ENCODE measurements around the gene CRTC1.

The CRTC1 gene

DNA sequence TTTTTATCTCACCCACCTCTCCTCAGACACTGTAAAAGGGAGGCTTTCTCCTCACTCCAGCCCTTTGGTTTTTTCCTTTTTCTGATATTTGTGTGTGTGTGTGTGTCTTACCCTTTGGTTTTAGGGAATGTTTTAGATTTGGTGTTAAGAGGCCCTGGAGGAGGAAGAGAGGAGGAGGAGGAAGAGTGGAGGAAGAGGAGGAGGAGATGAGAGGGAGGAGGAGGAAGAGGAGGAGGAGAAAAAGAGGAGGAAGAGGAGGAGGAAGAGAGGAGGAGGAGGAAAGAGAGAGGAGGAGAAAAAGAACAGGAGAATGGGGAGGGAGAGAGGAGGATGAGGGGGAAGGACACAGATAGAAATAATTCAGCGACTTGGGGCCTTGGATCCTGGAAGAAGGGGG, 36.1 kb upstream of the CRTC1 start:
- in situ Hi-C loops (cut with MboI; ENCODE audit: low pct_unique_long_range_greater_than_20kb, low sequenced_read_pairs, unreplicated experiment) = no loop called here
- TF ChIP-seq, protein P1, sequence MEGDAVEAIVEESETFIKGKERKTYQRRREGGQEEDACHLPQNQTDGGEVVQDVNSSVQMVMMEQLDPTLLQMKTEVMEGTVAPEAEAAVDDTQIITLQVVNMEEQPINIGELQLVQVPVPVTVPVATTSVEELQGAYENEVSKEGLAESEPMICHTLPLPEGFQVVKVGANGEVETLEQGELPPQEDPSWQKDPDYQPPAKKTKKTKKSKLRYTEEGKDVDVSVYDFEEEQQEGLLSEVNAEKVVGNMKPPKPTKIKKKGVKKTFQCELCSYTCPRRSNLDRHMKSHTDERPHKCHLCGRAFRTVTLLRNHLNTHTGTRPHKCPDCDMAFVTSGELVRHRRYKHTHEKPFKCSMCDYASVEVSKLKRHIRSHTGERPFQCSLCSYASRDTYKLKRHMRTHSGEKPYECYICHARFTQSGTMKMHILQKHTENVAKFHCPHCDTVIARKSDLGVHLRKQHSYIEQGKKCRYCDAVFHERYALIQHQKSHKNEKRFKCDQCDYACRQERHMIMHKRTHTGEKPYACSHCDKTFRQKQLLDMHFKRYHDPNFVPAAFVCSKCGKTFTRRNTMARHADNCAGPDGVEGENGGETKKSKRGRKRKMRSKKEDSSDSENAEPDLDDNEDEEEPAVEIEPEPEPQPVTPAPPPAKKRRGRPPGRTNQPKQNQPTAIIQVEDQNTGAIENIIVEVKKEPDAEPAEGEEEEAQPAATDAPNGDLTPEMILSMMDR (IDR thresholded peaks at IDR 0.05; ENCODE audit: extremely low read depth, insufficient read depth, missing control alignments) = no peak
- DNase-seq (ENCODE audit: low spot score) = no peak

DNA sequence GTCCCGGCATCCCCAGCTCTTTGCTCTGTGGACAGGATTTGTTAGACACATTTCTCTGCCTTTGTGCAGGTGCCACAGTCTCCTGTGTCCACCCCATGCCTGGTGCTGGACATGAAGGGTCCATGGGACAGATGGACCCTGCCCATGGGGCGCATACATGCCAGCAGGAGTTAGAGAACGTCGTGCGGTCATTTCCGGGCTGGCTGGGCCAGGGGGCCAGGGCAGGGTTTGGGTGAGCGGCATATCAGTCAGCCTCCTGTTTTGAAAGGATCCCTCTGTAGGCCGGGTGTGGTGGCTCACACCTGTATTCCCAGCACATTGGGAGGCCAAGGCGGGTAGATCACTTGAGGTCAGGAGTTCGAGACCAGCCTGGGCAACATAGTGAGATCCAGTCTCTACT, 35.7 kb upstream of the CRTC1 start:
- in situ Hi-C loops (cut with MboI; ENCODE audit: low pct_unique_long_range_greater_than_20kb, low sequenced_read_pairs, unreplicated experiment) = no loop called here
- DNase-seq (ENCODE audit: low spot score) = no peak
- TF ChIP-seq, protein P1 (IDR thresholded peaks at IDR 0.05; ENCODE audit: extremely low read depth, insufficient read depth, missing control alignments) = no peak

DNA sequence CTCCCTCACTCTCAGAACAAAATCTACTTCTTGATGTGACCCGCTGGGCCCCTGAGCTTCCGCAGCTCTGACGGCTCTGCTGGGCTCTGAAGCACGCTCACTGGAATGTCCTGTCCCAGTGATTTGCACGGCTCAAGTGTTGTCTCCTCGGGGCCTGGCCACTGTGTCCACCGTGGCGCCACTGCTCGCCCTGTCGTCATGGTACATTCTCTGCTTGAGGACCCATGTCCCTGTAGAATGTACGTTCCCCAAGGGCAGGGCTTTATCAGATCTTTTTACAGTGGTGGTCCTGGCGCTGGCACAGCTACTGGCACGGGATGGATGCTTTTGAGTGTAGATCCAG, 34.5 kb upstream of the CRTC1 start:
- in situ Hi-C loops (cut with MboI; ENCODE audit: low pct_unique_long_range_greater_than_20kb, low sequenced_read_pairs, unreplicated experiment) = no loop called here

DNA sequence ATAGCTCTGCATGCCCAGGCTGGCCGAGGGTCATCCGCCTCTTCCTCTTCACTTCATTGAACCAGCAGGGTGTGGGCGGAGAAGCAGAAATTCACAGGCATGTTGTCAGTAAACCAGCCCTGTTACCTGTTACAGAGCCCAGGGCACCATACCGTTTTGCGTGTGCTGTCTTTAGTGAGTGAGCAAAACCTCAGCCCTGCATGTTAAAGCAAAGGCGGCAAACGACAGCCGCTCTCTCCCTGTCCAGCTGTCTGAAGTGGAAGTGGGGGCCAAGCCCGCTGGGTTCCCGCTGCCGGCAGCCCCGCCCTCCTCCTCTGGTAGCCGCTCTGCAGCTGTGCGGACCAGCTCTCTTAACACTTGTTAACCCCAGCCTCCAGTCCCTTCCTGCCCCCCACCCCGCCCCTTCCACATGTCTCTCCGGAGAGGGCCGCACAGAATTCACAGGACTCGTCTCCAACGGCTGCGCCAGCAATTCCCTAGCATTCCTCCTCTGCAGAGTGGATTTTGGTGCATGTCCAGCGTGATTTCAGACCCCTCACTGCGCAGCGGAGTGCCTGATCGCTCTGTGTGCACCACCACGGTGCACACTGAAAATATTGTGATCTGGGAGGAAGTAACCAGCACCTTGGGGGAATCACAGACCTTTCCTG, 34.0 kb upstream of the CRTC1 start:
- in situ Hi-C loops (cut with MboI; ENCODE audit: low pct_unique_long_range_greater_than_20kb, low sequenced_read_pairs, unreplicated experiment) = no loop called here
- TF ChIP-seq, protein P1 (IDR thresholded peaks at IDR 0.05; ENCODE audit: extremely low read depth, insufficient read depth, missing control alignments) = no peak

More for the DNA sequence above, 34.5 kb upstream of the CRTC1 start:
- TF ChIP-seq, protein P1 (IDR thresholded peaks at IDR 0.05; ENCODE audit: extremely low read depth, insufficient read depth, missing control alignments) = no peak
- no peak for DNase-seq (ENCODE audit: low spot score)

DNA sequence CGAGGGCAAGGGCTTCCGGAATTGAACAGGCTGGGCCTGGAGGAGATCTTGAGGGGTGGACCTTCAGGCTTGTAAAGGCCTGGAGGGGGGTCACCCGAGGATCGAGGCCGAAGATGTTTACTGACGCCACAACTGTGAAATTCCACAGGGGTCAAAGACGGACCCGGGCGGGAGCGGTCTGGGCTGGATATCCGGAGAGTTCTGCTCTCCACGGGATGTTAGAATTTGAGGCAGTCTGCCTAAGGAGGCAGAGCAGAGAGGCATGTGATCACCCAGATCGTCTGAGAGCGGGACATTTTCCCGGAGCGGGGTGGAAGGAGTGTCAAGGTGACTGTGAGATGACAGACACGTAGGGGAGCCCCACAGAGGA, 33.5 kb upstream of the CRTC1 start:
- in situ Hi-C loops (cut with MboI; ENCODE audit: low pct_unique_long_range_greater_than_20kb, low sequenced_read_pairs, unreplicated experiment) = no loop called here

More for the DNA sequence above, 34.0 kb upstream of the CRTC1 start:
- DNase-seq (ENCODE audit: low spot score) = peak; percentile 57

DNA sequence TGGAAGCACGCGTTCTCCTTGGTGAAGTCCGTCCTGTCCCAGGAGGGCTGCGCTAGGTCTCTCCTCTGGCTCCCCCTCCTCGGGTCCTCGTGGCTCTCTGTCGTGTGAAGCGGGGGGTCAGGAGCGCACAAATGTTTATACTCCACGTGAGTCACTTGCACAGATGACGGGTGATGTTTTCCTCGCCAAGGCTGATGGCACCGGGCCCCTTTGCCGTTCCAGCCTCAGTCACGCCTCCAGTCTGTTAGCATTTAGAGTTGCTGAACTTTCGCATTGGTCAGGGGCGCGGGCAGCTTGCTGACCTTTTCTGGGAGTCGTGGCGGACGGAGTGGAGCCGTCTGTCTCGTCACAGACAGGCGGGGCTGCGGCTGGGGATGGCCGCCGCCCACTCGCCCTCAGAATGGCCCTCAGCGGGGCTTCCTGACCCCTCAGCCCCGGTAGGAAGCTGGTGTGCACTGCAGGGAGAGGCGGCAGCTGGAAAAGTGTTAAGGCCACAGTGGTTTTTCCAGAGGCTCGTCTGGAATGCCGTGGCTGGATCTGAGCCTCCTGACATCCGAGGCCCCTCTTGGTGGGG, 32.9 kb upstream of the CRTC1 start:
- TF ChIP-seq, protein P1 (IDR thresholded peaks at IDR 0.05; ENCODE audit: extremely low read depth, insufficient read depth, missing control alignments) = no peak
- in situ Hi-C loops (cut with MboI; ENCODE audit: low pct_unique_long_range_greater_than_20kb, low sequenced_read_pairs, unreplicated experiment) = no loop called here
- no peak for DNase-seq (ENCODE audit: low spot score)

More for the DNA sequence above, 33.5 kb upstream of the CRTC1 start:
- DNase-seq (ENCODE audit: low spot score) = no peak
- TF ChIP-seq, protein P1 (IDR thresholded peaks at IDR 0.05; ENCODE audit: extremely low read depth, insufficient read depth, missing control alignments) = no peak
